ENCODE measurements around the gene TMTC1.

TMTC1 gene

DNA sequence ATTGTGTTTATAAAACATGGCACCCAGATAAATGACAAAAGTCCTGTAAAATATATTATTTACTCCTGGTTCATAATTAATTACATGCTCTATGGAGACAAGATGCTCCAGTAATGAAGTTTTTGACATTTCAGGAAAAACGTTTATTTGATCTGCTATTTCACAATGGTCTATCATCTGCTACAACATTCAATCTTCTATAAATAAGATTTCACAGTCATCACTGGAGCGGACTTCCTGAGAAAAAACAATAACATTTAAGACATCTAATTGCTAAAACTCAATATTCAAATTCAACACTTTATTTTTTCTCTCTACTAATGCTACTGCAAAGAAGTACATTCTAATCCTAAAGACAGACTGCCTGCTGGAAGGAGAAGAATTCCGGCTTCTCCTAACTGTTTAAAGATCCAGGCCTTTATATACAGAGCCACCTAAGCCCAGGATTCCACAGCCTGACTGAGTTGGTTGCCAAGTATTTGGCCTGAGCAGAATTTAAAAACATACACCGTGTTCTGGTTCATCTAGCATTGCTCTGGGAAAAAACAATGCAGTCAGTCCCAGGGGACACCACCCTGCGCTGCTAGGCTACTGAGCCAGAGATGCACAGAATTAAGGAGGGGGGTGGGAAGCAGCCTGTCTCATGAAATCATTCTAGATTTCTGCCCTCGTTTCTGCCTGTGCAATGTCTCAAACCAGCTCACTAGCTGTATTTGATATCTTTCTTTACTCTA is 58.0 kb downstream of the TMTC1 start:
- ChIA-PET POLR2A (no interaction called here), CTCF (interaction anchor here (1.0 to 1.1 kb wide), 2 partner anchors 17 to 25 kb away, joined by 3 to 5 read pairs; no protein-coding TSS in a partner anchor)
- TF ChIP-seq, protein P1, sequence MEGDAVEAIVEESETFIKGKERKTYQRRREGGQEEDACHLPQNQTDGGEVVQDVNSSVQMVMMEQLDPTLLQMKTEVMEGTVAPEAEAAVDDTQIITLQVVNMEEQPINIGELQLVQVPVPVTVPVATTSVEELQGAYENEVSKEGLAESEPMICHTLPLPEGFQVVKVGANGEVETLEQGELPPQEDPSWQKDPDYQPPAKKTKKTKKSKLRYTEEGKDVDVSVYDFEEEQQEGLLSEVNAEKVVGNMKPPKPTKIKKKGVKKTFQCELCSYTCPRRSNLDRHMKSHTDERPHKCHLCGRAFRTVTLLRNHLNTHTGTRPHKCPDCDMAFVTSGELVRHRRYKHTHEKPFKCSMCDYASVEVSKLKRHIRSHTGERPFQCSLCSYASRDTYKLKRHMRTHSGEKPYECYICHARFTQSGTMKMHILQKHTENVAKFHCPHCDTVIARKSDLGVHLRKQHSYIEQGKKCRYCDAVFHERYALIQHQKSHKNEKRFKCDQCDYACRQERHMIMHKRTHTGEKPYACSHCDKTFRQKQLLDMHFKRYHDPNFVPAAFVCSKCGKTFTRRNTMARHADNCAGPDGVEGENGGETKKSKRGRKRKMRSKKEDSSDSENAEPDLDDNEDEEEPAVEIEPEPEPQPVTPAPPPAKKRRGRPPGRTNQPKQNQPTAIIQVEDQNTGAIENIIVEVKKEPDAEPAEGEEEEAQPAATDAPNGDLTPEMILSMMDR (IDR thresholded peaks at IDR 0.05; ENCODE audit: control extremely low read depth, extremely low read depth, low read depth, missing control alignments), result no peak
- DNase-seq (ENCODE audit: extremely low spot score), result no peak

DNA sequence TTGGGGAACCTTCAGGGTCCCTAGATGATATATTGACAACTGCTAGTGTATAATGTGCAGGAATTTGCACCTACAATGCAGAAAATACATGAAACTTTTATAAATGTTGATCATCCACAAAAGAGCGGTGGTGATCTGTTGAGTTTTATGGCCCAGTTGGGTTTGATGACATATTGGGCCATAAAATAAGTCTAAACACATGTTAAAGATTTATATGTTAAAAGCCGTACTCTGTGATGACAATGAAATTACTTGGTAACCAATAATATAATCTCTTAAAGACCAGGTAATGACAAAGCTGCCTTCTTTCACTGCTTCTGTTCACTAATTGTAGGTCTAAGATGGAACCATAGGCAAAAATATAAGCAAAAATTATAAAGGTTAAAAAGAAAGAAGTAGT is 61.6 kb downstream of the TMTC1 start:
- ChIA-PET CTCF (no interaction called here), POLR2A (no interaction called here)
- DNase-seq (ENCODE audit: extremely low spot score), result no peak
- TF ChIP-seq, protein P1 (IDR thresholded peaks at IDR 0.05; ENCODE audit: control extremely low read depth, extremely low read depth, low read depth, missing control alignments), result no peak

DNA sequence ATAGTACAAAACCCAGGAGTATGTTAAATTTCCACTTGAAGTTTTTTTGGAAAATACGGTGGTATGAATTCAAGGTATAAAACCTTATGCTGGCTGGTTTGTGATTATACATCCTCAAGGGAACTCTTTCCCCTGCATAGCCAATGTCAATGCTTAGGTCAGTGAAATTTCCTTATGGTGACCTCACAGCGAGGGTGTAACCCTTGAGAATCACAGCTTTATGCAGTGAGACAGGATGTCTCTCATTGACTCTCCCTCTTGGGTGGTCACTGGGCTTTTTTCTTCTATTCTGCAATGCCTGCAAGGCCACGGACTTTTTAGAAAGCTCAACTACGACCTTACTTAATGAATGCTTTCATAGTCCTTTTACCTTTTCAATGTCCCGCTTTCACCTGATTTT is 64.4 kb downstream of the TMTC1 start:
- no peak for DNase-seq (ENCODE audit: extremely low spot score)
- ChIA-PET CTCF (interaction anchor here (0.8 kb wide), 1 partner anchor 16 kb away, joined by 4 read pairs; no protein-coding TSS in a partner anchor), POLR2A (no interaction called here)
- TF ChIP-seq, protein P1 (IDR thresholded peaks at IDR 0.05; ENCODE audit: control extremely low read depth, extremely low read depth, low read depth, missing control alignments), result no peak

DNA sequence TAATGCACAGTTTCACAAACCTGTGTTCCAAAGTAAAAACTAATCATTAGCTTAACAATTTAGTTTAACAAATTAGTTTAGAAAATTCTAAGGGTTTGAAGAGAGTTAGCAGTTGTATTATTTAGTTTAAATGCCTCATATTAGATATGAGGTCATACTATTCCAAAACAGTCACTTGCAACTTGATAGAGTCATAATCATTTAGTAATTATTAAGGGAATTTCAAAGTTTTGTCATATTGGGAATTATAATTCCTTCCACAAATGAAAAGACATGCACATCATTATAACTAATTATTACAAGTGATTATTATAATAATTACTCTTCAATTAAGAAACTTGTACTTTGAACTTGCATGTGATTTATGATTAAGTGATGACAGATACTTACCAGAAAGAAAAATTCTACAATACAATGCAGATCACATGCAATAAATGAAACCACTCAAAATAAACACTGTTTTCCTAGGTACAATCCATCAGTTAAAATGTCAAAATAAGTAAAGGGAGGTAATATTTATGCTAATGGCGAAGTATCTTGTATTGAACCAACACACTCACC is 66.1 kb downstream of the TMTC1 start:
- DNase-seq (ENCODE audit: extremely low spot score), result no peak
- CTCF ChIA-PET, result interaction anchor here (1.1 kb wide), 1 partner anchor 27 kb away, joined by 3 read pairs; no protein-coding TSS in a partner anchor
- POLR2A ChIA-PET, result no interaction called here
- TF ChIP-seq, protein P1 (IDR thresholded peaks at IDR 0.05; ENCODE audit: control extremely low read depth, extremely low read depth, low read depth, missing control alignments), result no peak

DNA sequence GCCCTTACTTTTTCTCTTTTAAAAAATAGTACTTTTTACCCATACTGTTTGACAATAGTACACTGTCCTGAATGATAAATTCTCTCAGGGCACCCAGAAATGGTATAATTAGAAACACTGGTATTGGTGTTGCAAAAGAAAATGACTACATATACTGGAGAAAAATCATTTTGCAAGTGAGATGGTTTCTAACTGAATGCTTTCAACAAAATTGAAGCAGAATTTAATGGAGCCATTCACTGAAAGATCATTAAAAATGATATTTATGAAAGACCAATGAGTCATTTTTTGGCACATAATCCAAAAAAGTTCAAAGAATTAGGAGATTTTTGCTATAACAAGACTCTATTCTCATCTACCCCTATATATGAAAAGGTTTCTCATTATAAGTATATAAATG is 68.8 kb downstream of the TMTC1 start:
- no peak for DNase-seq (ENCODE audit: extremely low spot score)
- ChIA-PET POLR2A (no interaction called here), CTCF (no interaction called here)
- TF ChIP-seq, protein P1 (IDR thresholded peaks at IDR 0.05; ENCODE audit: control extremely low read depth, extremely low read depth, low read depth, missing control alignments), result no peak

DNA sequence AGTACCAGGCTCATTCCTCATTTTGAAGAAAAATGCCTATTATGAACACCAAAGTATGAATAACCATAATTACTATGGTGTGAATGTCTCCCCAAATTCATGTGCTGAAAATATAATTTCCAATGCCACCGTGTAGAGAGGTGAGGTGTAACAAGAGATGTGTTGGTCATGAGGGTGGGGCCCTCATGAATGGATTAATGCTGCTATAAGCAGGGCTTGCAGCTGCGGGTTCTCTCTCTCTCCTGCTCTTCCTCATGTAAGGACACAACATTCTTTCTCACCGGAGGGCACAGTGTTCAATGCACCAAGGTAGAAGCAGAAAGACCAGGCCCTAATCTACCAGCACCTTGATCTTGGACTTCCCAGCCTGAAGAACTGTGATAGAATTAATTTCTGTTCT is 70.0 kb downstream of the TMTC1 start:
- ChIA-PET CTCF (no interaction called here), POLR2A (no interaction called here)
- TF ChIP-seq, protein P1 (IDR thresholded peaks at IDR 0.05; ENCODE audit: control extremely low read depth, extremely low read depth, low read depth, missing control alignments), result no peak
- DNase-seq (ENCODE audit: extremely low spot score), result no peak
